ENCODE measurements around the gene SLC19A1. TPM values are rescaled to one million over a fixed set of nuclear protein-coding genes. Genes with fewer than 3 reads are reported as not detected.

Gene SLC19A1
- polyA plus RNA-seq, 3 donors = 41.7 to 62.4 (median 53.5) TPM

DNA sequence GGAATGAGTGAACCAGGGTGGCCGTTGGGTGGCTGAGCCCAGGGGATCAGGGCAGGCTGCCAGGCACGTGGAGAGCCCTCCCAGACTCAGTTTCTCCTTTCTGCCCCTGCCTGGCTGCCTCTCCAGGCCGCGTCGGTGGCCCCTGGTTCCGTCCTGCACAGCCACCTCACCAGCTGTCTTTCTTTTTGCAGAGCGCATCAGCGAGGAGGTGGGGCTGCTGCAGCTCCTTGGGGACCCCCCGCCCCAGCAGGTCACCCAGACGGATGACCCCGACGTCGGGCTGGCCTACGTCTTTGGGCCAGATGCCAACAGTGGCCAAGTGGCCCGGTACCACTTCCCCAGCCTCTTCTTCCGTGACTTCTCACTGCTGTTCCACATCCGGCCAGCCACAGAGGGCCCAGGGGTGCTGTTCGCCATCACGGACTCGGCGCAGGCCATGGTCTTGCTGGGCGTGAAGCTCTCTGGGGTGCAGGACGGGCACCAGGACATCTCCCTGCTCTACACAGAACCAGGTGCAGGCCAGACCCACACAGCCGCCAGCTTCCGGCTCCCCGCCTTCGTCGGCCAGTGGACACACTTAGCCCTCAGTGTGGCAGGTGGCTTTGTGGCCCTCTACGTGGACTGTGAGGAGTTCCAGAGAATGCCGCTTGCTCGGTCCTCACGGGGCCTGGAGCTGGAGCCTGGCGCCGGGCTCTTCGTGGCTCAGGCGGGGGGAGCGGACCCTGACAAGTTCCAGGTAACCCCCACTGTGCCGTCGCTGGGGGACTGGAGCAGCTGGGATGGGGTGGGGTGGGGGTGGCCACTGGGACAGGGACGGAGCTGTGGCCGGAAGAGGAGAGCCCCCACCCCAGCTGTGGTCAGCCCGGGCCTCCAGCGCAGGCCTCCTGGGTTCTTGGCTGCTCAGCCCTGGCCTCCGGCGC is 73.9 kb downstream of the SLC19A1 start:
- DNase-seq (ENCODE audit: extremely low read depth in 1 of 11, low read depth in 9 of 11, low spot score in 4 of 11) = no peak

DNA sequence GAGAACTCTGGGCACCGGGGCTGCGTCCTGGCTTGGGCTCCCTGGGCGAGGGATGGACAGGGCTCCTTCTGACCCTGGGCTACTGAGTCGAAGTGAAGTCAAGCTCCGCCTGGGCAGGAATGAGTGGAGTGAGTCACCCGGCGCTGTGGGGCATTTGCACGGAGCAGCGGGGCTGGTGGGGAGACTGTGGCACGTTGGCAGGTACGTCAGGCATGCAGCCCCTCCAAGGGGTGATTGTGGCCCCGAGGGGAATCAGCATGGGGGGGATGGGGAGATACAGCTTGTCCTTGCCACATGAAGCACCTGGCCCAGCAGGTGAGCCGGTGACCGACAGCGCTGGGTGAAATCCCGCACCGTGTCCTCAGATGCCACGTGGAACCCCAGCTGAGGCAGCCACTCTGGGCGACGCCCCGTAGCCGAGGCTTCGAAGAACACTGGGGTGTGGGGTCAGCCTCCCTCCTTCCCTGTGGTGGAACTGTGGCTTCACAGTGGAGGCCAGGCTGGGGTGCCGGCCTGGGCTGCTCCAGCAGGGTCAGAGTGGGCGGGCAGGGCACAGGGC is 74.9 kb downstream of the SLC19A1 start:
- DNase-seq (ENCODE audit: extremely low read depth in 1 of 11, low read depth in 9 of 11, low spot score in 4 of 11) = no peak

DNA sequence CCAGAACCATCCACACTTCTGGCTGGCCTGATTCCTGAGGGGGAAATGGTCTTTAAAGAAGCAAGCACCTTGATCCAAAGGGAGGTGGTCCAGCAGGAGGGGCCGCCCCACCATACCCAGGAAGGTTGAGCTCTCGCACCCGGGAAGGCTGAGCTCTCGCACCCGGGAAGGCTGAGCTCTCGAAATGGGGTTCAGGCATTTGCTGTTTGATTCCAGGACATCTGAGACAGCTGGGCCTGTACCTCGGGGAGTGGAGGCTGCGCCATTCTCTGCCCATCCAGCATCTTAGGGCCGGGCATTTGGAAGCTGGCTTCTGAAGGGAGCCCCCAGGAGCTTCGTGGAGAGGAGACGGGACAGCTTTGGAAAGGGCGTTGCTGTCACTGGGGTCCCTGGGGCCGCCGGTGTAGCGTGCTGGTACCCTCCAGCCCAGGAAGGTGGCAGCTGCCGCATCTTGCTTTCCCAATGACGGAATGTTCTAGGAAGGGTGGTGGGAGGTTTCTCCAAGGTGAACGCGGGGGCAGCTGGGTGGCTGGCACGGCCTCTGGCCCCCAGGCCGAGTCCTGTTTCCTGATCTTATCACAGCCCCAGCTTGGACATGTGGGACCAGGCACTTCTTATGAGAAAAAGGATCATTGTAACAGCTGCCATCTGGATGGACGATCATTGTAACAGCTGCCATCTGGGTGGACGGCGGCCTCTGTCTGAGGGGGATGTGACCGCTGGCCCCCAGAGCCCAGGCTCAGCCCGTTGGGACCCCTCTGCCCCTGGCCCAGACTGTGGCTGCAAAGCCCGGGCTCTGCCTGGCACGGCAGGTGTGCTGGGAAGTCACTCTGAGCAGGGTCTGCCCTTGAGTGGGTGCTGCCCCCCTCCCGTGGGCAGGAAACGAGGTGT is 75.7 kb downstream of the SLC19A1 start:
- DNase-seq (ENCODE audit: extremely low read depth in 1 of 11, low read depth in 9 of 11, low spot score in 4 of 11) = no peak

DNA sequence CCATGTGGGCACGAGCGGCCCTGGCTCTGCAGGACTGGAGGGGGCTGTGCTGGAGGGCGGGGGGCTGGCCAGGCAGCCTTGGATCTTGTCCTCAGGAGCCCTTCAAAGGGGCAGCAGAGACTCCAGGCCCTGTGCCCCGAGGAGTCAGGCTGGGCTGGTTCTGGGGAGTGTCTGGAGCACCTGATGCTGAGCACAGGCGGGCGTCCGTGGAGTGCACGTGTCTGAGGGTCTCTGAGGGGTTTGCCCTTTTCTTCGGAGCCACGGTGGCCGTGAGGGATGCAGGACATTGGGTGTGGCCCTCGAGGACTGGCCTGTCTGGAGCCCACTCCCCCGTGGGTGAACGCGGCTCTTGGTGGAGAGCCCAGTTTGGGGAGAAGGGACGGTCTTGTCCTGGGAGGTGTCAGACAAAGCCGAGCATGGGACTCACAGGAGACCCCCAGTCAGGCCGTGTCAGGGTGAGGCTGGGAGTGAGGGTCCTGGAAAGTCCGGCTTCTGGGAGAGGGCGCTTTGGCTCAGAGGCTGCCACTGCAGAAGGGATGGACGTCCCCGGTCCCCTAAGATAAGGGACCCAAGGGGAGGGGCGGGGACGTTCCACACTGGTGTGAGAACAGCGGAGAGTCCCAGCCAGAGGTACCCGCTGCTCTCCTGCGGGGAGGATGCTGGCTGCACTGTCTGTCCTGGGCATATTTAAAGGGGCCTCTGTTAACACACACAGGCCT is 76.5 kb downstream of the SLC19A1 start:
- no peak for DNase-seq (ENCODE audit: extremely low read depth in 1 of 11, low read depth in 9 of 11, low spot score in 4 of 11)

DNA sequence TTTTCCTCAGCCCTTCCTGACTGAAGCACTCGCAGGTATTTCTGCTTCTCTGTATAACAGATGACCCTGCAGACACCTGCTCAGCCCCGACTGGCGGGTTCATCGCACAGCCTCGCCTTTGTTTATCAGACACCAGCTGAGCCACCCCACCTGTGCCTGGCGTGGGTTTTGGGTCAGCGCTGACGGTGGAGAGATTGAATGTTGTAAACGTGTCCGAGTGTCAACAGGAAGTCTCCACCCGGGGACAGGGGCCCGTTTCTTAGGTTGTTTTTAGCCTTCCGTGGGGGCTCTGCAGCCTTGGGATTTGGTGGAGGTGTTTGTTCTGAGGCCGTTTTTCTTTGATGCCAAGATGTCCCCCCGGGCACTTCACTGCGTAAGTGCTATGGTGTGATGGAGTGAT is 77.1 kb downstream of the SLC19A1 start:
- DNase-seq (ENCODE audit: extremely low read depth in 1 of 11, low read depth in 9 of 11, low spot score in 4 of 11) = no peak

DNA sequence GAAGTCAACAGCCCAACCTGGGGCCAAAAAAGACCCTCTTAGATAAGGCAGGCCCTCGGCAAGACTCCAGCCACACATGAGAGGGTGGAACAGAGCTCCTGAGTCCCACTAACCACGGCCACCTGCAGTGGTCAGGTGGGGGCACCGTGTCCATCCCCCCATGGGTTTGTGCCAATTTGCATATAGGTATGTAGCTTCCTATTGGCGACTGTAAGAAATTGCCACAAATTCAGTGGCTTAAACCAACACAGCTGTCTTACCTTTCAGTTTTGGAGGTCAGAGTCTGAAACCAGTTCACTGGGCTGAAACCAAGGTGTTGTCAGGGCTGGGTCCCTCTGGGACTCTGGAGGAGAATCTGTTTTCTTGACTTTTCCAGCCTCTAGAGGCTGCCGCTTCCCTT is 77.9 kb downstream of the SLC19A1 start:
- no peak for DNase-seq (ENCODE audit: extremely low read depth in 1 of 11, low read depth in 9 of 11, low spot score in 4 of 11)

DNA sequence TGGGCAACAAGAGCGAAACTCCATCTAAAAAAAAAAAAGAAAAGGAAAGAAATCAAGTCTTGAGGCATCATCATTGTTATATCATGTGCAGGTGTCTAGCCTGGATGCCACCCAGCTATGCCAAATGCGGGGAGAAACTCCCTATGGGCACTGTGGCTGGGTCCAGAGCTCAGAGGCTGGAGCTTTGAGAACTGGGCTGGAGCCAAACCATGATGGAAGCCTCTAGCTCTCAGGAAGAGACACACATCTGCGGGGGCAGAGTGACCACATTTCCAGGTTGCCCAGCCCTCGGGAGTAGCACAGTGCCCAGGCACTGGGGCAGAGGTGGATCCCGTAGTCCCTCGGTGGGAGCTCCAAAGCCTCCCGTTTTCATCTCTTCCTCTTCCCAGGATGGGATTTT is 78.4 kb downstream of the SLC19A1 start:
- DNase-seq (ENCODE audit: extremely low read depth in 1 of 11, low read depth in 9 of 11, low spot score in 4 of 11) = no peak

DNA sequence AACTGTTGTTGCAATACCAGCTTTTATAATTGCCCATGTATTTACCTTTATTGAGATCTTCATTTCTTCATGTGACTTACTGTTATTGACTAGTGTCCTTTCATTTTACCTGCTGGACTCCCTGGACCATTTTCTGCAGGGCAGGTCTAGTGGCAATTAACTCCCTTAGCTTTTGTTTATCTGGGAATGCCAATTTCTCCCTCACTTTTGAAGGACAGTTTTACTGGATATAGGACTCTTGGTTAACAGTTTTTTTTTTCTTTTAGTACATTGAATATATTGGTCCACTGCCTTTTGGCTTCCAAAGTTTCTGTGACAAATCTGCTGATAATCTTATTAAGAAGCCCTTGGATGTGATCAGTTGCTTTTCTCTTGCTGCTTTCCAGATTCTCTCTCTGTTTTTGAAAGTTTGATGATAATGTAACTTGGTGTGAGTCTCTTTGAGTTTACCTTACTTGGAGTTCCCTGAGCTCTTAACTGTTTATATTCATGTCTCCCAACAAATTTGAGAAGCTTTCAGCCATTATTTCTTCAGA is 80.4 kb downstream of the SLC19A1 start:
- no peak for DNase-seq (ENCODE audit: extremely low read depth in 1 of 11, low read depth in 9 of 11, low spot score in 4 of 11)

DNA sequence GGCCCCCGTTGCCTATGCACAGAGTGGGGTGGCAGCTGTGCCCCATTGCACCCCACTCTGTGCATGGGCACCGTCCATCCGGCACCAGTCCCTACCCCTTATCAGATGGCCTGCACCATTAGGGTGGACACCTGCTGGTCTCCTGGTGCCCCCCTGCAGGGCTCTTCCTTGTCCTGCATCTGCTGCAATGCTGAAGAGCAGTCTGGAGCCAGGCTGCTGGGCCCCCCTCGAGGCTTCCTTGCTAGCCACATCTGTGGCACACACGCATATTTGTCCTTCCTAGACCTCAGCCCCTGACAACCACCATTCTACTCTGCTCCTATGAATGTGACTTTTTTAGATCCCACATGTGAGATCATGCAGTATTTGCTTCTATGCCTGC is 80.9 kb downstream of the SLC19A1 start:
- no peak for DNase-seq (ENCODE audit: extremely low read depth in 1 of 11, low read depth in 9 of 11, low spot score in 4 of 11)

DNA sequence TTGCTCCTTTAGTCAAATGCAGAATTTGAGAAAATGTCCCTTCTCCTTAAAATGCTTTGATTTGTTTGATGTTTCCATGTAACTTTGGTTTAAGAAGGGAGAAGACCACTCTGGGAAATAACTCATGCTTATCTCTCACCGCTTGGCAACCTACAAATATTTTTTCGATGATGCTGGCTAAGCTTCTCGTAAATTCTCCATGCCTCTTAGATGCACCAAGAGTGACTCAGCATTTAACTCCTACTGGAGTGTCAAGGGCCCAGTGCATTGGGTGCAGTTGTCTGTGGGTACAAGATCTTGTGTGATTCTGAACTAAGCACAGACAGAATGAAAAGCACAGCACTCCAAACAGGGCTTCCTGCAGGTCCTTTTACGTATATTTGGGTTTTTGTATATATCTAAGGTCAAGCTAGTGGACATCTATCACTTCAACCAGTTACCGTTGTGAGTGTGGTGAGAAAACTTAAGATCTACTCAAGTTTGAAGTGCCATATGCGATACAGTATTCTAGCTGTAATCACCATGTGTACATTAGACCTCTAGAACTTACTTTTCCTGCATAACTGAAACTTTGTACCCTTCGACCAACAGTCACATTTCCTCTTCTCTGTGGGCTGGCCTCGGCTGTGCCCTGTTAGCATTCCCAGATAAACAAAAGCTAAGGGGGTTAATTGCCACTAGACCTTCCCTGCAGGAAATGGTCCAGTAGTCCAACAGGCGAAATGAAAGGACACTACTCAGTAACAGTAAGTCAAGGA is 81.5 kb downstream of the SLC19A1 start:
- DNase-seq (ENCODE audit: extremely low read depth in 1 of 11, low read depth in 9 of 11, low spot score in 4 of 11) = no peak

DNA sequence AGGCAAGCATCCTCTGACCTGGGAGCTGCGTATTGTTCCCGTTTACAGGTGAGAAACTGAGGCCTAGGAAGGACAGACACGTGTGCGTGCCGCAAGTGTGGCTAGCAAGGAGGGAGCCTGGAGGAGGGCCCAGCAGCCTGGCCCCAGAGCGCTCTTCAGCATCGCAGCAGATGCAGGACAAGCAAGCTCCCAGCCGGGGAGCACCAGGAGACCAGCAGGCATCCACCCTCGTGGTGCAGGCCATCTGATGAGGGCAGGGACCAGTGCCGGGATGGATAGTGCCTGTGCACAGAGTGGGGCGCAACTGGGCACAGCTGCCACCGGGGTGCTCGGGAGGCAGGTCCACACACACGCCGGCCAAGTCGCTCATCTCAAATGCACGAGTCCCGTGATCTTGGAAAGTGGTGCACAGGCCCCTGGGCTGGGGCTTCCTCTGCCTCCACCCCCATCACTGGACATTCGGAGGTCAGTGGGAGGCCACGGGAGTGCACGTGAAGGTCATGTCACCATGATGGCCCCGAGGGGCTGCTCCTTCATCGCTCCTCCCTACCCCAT is 82.2 kb downstream of the SLC19A1 start:
- DNase-seq (ENCODE audit: extremely low read depth in 1 of 11, low read depth in 9 of 11, low spot score in 4 of 11) = no peak

DNA sequence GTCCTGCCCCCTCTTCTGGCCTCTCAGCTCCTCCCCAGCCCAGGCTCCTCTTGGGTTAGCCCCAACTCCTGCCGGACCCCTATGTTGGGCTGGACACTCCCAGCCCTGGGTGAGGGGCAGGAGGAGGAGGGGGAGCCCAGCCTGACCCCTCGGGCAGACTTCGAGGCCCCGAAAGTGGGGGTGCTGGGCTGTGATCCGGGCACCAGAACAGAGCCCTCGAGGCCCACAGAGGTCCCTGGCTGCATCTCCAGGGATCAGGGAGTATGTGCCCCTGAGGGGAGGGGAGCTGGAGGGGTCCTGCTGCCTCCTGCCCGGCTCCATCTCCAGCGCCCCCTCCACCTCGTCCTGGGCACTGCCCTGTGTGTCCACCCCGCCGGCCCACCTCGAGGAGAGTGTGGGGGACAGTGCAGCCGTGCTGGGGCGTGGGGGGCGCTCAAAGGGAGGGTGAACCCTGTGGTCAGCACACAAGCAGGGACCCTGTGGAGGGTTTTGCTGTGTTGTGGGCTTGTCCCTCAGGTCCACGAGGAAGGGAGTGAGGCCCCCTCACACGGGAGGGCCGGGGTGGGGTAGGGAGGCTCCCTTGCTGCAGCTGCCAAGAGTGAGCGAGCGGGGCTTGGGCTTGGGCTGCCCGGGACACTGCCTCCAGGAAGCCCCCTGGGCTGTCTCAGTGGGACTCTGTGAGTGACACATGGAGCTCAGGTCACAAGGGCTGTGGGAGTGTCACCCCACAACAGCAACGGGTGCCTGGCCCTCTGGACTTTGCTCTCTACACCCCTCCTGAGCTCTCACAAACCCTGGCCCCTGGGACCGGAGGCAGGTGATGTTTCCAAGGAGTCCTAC is 82.8 kb downstream of the SLC19A1 start:
- no peak for DNase-seq (ENCODE audit: extremely low read depth in 1 of 11, low read depth in 9 of 11, low spot score in 4 of 11)

DNA sequence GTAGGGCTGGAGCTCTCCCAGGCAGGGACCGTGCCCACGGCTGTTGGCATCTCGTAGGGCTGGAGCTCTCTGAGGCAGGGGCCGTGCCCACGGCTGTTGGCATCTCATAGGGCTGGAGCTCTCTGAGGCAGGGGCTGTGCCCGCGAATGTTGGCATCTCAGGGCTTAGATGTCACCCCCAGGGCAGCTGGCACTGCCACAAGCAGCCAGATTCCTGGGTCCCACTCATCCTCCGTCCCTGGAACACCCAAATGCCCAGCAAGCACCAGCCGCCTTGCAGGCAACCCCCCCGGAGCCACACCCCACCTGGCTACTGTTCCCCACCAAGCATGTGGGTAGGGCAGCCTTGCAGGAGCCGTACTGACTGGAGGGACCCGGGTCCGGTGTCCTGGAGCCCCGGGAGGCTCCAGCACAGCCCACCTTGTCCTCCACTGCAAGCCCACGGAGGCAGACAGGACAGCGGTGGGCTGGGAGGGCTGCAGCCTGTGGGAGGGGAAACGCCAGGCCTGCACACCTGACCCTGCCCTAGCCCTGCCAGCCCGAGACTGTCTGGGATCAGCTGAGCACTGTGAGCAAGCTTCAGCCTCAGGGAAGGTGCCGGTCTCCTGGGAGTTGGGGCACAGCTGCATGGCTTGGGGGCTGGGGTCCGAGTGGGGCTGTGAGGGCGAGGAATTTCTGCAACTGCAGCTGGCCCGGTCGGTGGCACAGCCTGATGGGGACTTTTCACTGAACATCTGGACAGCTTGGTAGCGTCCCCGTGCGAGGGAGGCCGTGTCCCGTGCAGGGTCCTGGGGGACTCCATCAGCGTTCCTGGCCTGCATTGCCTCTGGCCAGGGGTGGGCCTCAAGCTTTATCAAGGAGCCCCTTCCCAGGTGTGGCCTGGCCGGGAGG is 83.7 kb downstream of the SLC19A1 start:
- DNase-seq (ENCODE audit: extremely low read depth in 1 of 11, low read depth in 9 of 11, low spot score in 4 of 11) = no peak

DNA sequence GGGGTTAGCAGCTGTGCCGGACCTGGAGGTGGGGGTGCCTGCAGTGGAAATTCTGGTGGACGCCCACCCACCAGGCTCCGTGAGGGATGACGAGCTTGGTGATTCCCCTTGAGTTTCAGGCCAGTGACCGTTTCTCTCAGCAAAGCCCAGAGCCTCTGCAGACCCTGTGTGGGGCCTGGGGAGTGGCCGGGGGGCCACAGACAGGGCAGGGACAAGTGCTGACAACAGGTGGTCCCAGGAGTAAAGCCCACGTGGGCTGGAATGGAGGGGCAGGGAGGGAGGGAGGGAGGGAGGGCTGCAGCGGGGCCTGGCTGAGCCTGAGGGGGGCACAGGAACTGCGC is 84.4 kb downstream of the SLC19A1 start:
- DNase-seq (ENCODE audit: extremely low read depth in 1 of 11, low read depth in 9 of 11, low spot score in 4 of 11) = no peak

DNA sequence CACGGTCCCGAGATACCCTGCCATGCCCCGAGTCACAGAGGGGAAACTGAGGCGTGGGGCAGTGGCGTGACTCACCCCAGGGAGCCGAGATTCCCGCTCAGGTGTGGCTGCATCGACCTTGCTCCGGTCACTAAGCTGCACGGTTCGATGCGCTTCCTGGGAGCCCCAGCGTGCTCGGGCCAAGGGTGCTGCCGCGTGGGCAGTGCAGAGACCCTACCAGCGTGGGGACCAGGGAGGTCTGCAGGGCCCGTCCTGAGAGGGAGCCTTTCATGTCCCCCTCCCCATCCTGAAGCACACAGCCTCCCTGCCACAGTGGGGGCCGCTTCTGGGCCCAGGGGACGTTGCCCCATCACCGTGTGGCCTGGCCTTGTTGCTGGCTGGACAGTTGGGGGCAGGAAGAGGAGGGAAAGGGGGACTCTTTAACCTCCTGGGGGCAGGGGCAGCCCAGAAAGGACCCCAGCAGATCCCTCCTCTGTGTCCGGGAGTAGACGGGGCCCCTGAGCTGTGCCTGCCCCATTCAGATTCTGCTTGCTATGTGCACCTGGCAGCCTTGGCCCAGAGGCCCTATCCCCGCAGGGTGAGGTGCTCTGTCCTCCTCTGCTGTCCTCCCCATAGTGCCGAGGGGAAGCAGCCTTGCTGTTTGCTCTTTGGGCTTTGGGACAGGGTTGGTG is 84.9 kb downstream of the SLC19A1 start:
- DNase-seq (ENCODE audit: extremely low read depth in 1 of 11, low read depth in 9 of 11, low spot score in 4 of 11) = no peak

Data from renal cortex interstitium (tissue), 11 donors.